GM21528 (cell line): ENCODE results near the gene INAVA.
"Not testable (repeated sequence)": the region's sequence is repeated elsewhere in the genome, so short reads cannot be mapped to it uniquely, and the experiment has no call there.

Source experiments
- ATAC-seq: cut with Tn5 transposase; IDR thresholded peaks from one replicate; pipeline ENCODE4 v1.9.1; 2021; ENCODE audit warnings: mild to moderate bottlenecking, moderate library complexity; ENCODE audit not compliant: unreplicated experiment, low FRiP score

Gene INAVA

GRCh38 chr1:200960236-200960947, 65.7 kb downstream of the INAVA start:
- ATAC-seq = no peak

- ATAC-seq = no peak
These were observed 66.2 kb downstream of the INAVA start for GRCh38 chr1:200960948-200961340.

GRCh38 chr1:200962151-200962550, 67.5 kb downstream of the INAVA start:
- not testable (repeated sequence) for ATAC-seq

- ATAC-seq = no peak
These were observed 67.9 kb downstream of the INAVA start for GRCh38 chr1:200962631-200963030.

- no peak for ATAC-seq
These were observed 68.4 kb downstream of the INAVA start for GRCh38 chr1:200963076-200963475.

GRCh38 chr1:200963888-200964287, 69.2 kb downstream of the INAVA start:
- not testable (repeated sequence) for ATAC-seq
